ENCODE data around the gene DMXL1. TPM values are rescaled to one million over a fixed set of nuclear protein-coding genes. Genes with fewer than 3 reads are reported as not detected.
A peak's percentile ranks its signal among the peaks of the same experiment; 100 is the strongest.

DMXL1 gene
- 12.5 and 21.5 TPM in 2 replicates for total RNA-seq (2014; rRNA removed; shearing (Covaris generic))

- DNase-seq (ENCODE audit: low read depth): peak; percentile 97
These were observed at the start of gene DMXL1 for GRCh38 chr5:119070828-119071560. Gene DMXL1 (plus strand): TSS chr5:119071087. CDS start chr5:119071570, 483 bp downstream.

GRCh38 chr5:119021149-119021732 lies 49.6 kb upstream of the DMXL1 start:
- DNase-seq (ENCODE audit: low read depth): no peak

GRCh38 chr5:119022017-119022745 lies 48.7 kb upstream of the DMXL1 start:
- DNase-seq (ENCODE audit: low read depth): peak; percentile 34

GRCh38 chr5:119022773-119023172 lies 48.1 kb upstream of the DMXL1 start:
- no peak for DNase-seq (ENCODE audit: low read depth)

GRCh38 chr5:119028575-119028974 lies 42.3 kb upstream of the DMXL1 start:
- DNase-seq (ENCODE audit: low read depth): no peak

- no peak for DNase-seq (ENCODE audit: low read depth)
These were observed 39.6 kb upstream of the DMXL1 start for GRCh38 chr5:119031011-119031886.

GRCh38 chr5:119031905-119032304 lies 39.0 kb upstream of the DMXL1 start:
- peak; percentile 42 for DNase-seq (ENCODE audit: low read depth)

- DNase-seq (ENCODE audit: low read depth): no peak
These were observed 38.2 kb upstream of the DMXL1 start for GRCh38 chr5:119032656-119033055.

GRCh38 chr5:119033135-119033534 lies 37.8 kb upstream of the DMXL1 start:
- DNase-seq (ENCODE audit: low read depth): no peak

- peak; percentile 59 for DNase-seq (ENCODE audit: low read depth)
These were observed 34.7 kb upstream of the DMXL1 start for GRCh38 chr5:119036101-119036762.

GRCh38 chr5:119037496-119038215 lies 33.2 kb upstream of the DMXL1 start:
- no peak for DNase-seq (ENCODE audit: low read depth)

- DNase-seq (ENCODE audit: low read depth): no peak
These were observed 22.6 kb upstream of the DMXL1 start for GRCh38 chr5:119048246-119048645.

- DNase-seq (ENCODE audit: low read depth): no peak
These were observed 20.9 kb upstream of the DMXL1 start for GRCh38 chr5:119049824-119050449.

- no peak for DNase-seq (ENCODE audit: low read depth)
These were observed 16.8 kb upstream of the DMXL1 start for GRCh38 chr5:119054101-119054500.

- DNase-seq (ENCODE audit: low read depth): no peak
These were observed 15.6 kb upstream of the DMXL1 start for GRCh38 chr5:119055294-119055693.

GRCh38 chr5:119058979-119059529 lies 11.8 kb upstream of the DMXL1 start:
- no peak for DNase-seq (ENCODE audit: low read depth)

GRCh38 chr5:119059740-119060255 lies 11.1 kb upstream of the DMXL1 start:
- DNase-seq (ENCODE audit: low read depth): no peak

- no peak for DNase-seq (ENCODE audit: low read depth)
These were observed 7.1 kb upstream of the DMXL1 start for GRCh38 chr5:119063579-119064379.

- no peak for DNase-seq (ENCODE audit: low read depth)
These were observed 3.4 kb upstream of the DMXL1 start for GRCh38 chr5:119067450-119067849.
